ENCODE results near the gene HOXD12. TPM values are rescaled to one million over a fixed set of nuclear protein-coding genes. Genes with fewer than 3 reads are reported as not detected.

Gene HOXD12
- total RNA-seq, 1 donor from 2014 or later: not detected

- no peak for DNase-seq (ENCODE audit: low read depth in 2 of 2)
Measured at GRCh38 chr2:176080540-176081375, 18.8 kb upstream of the HOXD12 start.

GRCh38 chr2:176081376-176081836 lies 18.2 kb upstream of the HOXD12 start:
- no peak for DNase-seq (ENCODE audit: low read depth in 2 of 2)

GRCh38 chr2:176081837-176082524 lies 17.6 kb upstream of the HOXD12 start:
- DNase-seq (ENCODE audit: low read depth in 2 of 2): no peak

DNA sequence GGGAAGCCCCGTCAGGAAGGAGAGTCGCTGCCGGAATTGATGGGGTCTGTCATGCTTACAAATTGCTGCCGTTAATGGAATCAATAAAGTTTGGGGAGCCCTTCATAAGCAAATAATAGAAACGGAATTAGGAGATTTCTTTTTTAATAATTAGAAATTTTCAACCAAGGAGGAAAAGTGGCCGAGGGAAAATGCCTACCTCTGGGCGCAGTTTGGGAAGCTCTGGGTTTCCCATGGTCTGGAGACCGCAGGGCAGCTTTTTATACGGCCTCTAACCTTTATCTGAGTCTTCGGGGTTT lies 17.1 kb upstream of the HOXD12 start:
- no peak for DNase-seq (ENCODE audit: low read depth in 2 of 2)

- DNase-seq (ENCODE audit: low read depth in 2 of 2): no peak
Measured at GRCh38 chr2:176082824-176083751, 16.5 kb upstream of the HOXD12 start.

DNA sequence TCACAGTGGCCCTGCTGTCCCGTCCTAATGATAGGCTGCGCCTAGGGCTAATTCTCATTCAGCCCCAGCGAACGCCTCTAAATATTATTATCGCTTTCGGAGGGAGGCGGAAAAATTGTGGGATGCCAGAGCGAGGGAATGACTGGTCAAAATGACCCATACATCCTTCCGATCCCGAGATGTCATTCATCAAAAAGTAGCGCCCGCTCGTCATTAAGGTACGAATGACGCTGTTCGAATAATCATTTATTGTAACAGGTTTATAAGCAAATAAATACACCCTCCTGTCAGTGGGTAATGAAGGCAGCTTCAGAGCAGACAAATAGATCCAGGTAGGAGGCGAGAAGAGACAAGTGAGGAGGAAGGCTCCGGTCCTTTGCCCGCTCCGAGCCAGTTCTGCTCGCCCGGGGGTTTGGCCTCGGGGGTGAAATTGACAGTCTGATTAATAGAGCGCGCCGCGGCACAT lies 15.8 kb upstream of the HOXD12 start, which contains the start of gene EVX2:
Gene EVX2, minus strand, starts transcription at position 167 of the 466 bp plus-strand sequence. CDS start 186 bp downstream, outside the sequence.
- no peak for DNase-seq (ENCODE audit: low read depth in 2 of 2)

GRCh38 chr2:176084611-176085119 lies 14.9 kb upstream of the HOXD12 start:
- no peak for DNase-seq (ENCODE audit: low read depth in 2 of 2)

DNA sequence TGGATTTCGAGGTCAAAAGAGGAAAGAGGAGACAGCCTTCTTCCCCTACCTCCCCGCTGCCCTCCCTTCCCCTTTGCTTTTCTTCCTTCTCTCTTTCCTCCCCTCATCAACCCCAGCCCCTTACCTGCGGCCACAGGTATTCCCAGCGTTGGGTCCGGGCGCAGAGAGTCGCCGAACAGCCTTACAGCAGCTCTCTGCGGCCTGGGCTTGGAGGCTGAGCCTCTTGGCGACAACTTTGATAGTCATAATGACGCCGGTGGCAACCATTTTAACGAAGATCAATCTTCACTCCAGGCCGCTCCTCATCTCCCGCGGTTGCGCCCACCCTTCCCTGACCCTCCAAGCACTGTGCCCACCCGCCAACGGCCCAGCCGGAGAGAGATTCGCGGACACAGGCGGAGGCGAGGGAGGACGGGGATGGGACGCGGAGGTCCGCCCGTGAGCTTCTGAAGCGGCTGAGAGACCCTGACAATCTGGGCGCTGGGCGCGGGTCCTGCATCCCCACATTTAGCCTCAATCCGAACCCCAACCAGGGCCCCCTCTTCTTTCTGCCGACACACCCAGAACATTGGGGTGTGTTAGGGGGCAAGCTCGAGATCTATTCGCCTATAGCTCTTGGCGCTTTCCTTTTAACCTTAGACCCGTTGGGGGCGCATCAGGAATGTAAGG lies 14.3 kb upstream of the HOXD12 start:
- no peak for DNase-seq (ENCODE audit: low read depth in 2 of 2)

DNA sequence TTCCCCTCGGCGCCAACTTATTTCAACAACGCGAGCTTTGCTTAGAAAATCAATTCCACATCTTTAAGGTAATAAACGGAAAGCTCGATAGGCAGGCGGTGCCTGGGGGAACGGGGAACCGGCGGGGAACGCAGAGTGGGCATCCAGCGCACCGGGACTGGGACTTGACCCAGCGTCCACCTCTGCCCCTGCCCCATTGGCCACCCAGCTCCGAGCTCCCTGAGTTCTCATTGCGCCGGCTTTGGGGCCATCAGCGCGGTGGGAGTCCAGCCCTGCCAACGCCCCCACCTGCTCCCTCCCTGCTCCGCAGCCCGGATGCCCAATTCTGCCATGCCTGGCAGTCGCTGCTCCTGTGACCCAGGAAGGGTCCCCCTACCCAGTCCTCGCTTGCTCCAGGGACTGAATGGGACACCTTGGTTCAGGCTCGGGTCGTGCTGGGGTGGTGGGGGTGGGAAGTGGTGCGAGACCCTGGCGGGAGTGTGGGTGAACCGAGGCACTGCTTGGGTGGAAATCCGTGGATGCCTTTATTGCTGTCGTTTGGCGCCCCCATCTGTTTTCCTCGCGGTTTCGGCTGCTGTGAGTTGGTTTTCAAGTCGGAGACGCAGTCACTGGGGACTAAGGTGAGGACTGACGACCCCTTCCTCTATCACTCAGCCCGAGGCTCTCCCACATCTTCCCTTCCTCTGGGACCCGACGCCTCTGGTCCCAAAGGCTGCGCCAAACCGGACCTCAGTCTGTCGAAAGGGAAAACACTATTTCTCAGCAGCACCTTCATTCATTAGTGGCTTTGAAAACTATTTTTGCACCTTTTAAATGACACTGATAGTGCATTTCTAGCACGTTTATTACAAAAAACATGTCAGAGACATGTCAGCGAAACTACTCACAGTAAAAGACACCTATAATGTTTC lies 13.5 kb upstream of the HOXD12 start:
- peak in 1 of 2 donors; percentile 57 for DNase-seq (ENCODE audit: low read depth in 2 of 2)

GRCh38 chr2:176087330-176088047 lies 12.1 kb upstream of the HOXD12 start:
- DNase-seq (ENCODE audit: low read depth in 2 of 2): no peak

GRCh38 chr2:176088048-176088936 lies 11.3 kb upstream of the HOXD12 start:
- DNase-seq (ENCODE audit: low read depth in 2 of 2): peak in 1 of 2 donors; percentile 50

GRCh38 chr2:176088937-176089842 lies 10.4 kb upstream of the HOXD12 start:
- DNase-seq (ENCODE audit: low read depth in 2 of 2): no peak

DNA sequence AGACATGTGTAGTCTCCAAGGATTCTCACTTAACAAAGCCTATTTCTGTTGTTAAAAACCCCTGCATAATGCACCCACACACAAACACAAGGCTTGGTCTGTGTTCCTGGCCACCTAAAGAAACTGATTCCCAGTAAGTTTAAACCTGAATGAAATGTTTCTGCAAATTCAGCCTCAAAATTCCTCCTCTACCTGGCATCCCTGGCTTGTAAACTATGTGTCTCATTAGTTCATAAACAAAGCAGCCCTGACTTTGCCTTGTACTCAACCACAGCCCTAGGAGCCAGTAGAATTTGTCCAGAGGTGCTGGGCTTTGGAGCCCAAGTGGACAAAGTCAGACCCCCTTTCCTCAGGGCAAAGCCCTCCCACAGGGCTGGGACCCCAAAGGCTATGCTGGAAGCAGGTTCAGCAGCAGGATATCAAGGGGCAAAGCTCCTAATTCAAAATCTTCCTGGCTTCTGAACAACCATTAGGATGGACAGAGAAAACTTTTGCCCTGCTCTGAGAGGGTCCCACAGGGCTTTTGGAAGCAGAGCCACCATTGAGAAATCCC lies 9.7 kb upstream of the HOXD12 start:
- no peak for DNase-seq (ENCODE audit: low read depth in 2 of 2)

DNA sequence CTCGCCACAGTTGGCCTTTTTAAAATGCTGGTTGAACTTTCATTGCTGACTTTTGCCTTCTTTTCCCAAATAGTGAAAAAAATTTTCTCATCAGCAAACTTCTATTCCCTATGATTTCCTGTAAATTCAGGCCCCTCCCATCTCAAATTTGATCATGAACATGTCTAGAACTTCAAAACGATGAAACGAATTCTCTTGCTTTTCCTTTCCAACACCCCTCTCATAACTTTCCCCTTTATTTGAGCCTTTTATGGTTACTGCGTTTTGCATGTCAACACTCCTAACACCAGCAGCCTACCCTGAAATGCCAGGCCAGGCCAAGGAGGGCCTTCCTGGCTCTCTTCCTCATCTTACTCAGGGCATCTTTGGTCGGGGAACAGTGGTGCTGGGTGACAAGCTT lies 8.7 kb upstream of the HOXD12 start:
- no peak for DNase-seq (ENCODE audit: low read depth in 2 of 2)

GRCh38 chr2:176091329-176092258 lies 8.0 kb upstream of the HOXD12 start:
- DNase-seq (ENCODE audit: low read depth in 2 of 2): no peak
